ENCODE results near the gene KDM4C. TPM values are rescaled to one million over a fixed set of nuclear protein-coding genes. Genes with fewer than 3 reads are reported as not detected.

KDM4C gene
- total and polyA plus RNA-seq, 2 of the 8 experiments (the other 6 are each of a cell fraction or from before 2014, with no cell fraction given) = 13.0 to 26.1 TPM

DNA sequence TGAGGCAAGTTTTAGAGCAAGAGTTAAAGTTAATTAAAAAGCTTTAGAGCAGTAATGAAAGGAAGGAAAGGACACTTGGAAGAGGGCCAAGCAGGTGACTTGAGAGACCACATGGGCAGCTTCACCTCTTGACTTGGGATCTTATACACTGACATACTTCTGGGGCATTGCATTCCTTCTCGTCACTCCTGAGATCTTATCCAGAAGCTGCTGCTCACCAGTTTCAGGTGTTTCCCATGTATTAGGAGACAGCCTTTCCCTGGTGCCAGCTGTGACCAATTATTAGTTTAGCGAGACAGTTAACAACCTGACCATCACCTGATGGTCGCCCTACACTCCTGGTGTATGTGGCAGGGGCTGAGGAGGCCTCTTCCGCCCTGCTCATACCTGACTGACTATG, 382.1 kb downstream of the KDM4C start:
- Histone ChIP-seq H3K4me3 (ENCODE audit: extremely low read depth in 1 of 4, insufficient read depth in 2 of 4, low read depth in 3 of 4, low read length in 4 of 4) (no peak overlapping the region), H3K23ac (ENCODE audit: insufficient read length) (no peak overlapping the region), H4K8ac (ENCODE audit: extremely low read depth, insufficient read depth, low read length) (no peak overlapping the region), H3K4me1 (replicated peaks in 1 of 4; ENCODE audit: control insufficient read depth in 3 of 4, insufficient read depth in 4 of 4, low read length in 3 of 4) (peaks cover 0 to 2% (median 0%) of the 10 kb centered on the region in 4 experiments; a peak in 1 of 7 replicates), H3K4ac (replicated peaks; ENCODE audit: insufficient read length, low read depth, low read length) (no peak overlapping the region), H4K20me1 (replicated peaks in 1 of 2; ENCODE audit: control insufficient read depth in 1 of 2, insufficient read depth in 2 of 2, low read length in 2 of 2) (no peaks in the 10 kb centered on the region), H3K36me3 (ENCODE audit: control insufficient read depth in 2 of 4, insufficient read depth in 4 of 4, low read length in 3 of 4) (no peaks in the 10 kb centered on the region), H3K27ac (ENCODE audit: low read depth, low read length) (no peak overlapping the region), H3K56ac (replicated peaks; ENCODE audit: insufficient read length, low read depth, low read length) (no peak overlapping the region), H3K18ac (ENCODE audit: extremely low read depth, low read length) (no peak overlapping the region), H2BK5ac (ENCODE audit: low read depth, low read length) (no peak overlapping the region), H4K91ac (replicated peaks; ENCODE audit: insufficient read length, low read length) (no peak overlapping the region), H2BK20ac (ENCODE audit: low read length) (no peak overlapping the region), H3K79me2 (ENCODE audit: control insufficient read depth in 1 of 2, insufficient read depth in 2 of 2, low read length in 2 of 2) (no peaks in the 10 kb centered on the region), H3K9ac (replicated peaks in 1 of 4; ENCODE audit: extremely low read depth in 1 of 4, low read depth in 3 of 4, low read length in 3 of 4) (no peak overlapping the region), H3K9me3 (ENCODE audit: insufficient read depth in 2 of 2, low read depth in 1 of 2, low read length in 1 of 2) (no peaks in the 10 kb centered on the region), H3K79me1 (ENCODE audit: low read depth, low read length) (peaks cover 2% of the 10 kb centered on the region; the same call in 1 of the 2 replicates), H3K23me2 (ENCODE audit: low read depth, low read length) (no peaks in the 10 kb centered on the region), H2AFZ (ENCODE audit: low read length) (no peak overlapping the region), H3K14ac (ENCODE audit: insufficient read length) (no peak overlapping the region), H3K27me3 (replicated peaks in 1 of 4; ENCODE audit: control insufficient read depth in 3 of 4, extremely low read depth in 1 of 4, insufficient read depth in 3 of 4, low read length in 3 of 4) (no peaks in the 10 kb centered on the region), H3K4me2 (ENCODE audit: insufficient read depth in 1 of 2, low read depth in 2 of 2, low read length in 2 of 2) (no peak overlapping the region), H2BK15ac (ENCODE audit: low read length) (no peak overlapping the region), H4K5ac (ENCODE audit: insufficient read length, low read depth, low read length) (no peak overlapping the region), H2BK120ac (replicated peaks; ENCODE audit: low read depth, low read length) (no peak overlapping the region), H2BK12ac (ENCODE audit: low read depth, low read length) (no peak overlapping the region), H2AK5ac (ENCODE audit: low read depth, low read length) (no peak overlapping the region)
- TF ChIP-seq TAF7 (optimal IDR thresholded peaks at IDR 0.05; ENCODE audit: borderline replicate concordance, low read depth, low read length) = no peak
- TF ChIP-seq CBX5 (IDR thresholded peaks at IDR 0.05; ENCODE audit: low read depth, low read length) = no peak
- TF ChIP-seq POLR2AphosphoS5 (IDR thresholded peaks at IDR 0.05; ENCODE audit: low read depth, low read length) = no peak
- no peak for TF ChIP-seq SIRT6 (IDR thresholded peaks at IDR 0.05; ENCODE audit: low read length)
- TF ChIP-seq SP4 (IDR thresholded peaks at IDR 0.05; ENCODE audit: low read length) = no peak
- TF ChIP-seq SIN3A (conservative IDR thresholded peaks at IDR 0.05 in 1 of 2, IDR thresholded peaks at IDR 0.05 in 1 of 2; ENCODE audit: low read depth in 1 of 2, low read length in 2 of 2) = no peak
- no peak for TF ChIP-seq YY1 (IDR thresholded peaks at IDR 0.05; ENCODE audit: low read depth, low read length)
- TF ChIP-seq ZNF274 (IDR thresholded peaks at IDR 0.05; ENCODE audit: borderline replicate concordance, extremely low read depth, low read length) = no peak
- TF ChIP-seq SRF (IDR thresholded peaks at IDR 0.05; ENCODE audit: low read depth, low read length) = no peak
- TF ChIP-seq RAD21 (IDR thresholded peaks at IDR 0.05 in 1 of 2, conservative IDR thresholded peaks at IDR 0.05 in 1 of 2; ENCODE audit: low read depth in 2 of 2, low read length in 2 of 2) = no peak
- no peak for TF ChIP-seq KDM4A (IDR thresholded peaks at IDR 0.05; ENCODE audit: low read depth, low read length, severe bottlenecking)
- TF ChIP-seq HDAC6 (IDR thresholded peaks at IDR 0.05; ENCODE audit: low read depth, low read length) = no peak
- no peak for DNase-seq (ENCODE audit: low read depth in 1 of 2, low spot score in 2 of 2)
- ChIA-PET CTCF (ENCODE audit: partially characterized antibody) (interaction anchor here (1.1 kb wide), 1 partner anchor 28 kb away, joined by 3 read pairs; no protein-coding TSS in a partner anchor), POLR2A (ENCODE audit: partially characterized antibody) (no interaction called here)
- 97% methylated on average over 4 of the region's 4 CpGs; no CpG with 5 or more reads in 1 of the 2 experiments for WGBS, 2 experiments (ENCODE audit: extremely low coverage in 1 of 2, insufficient coverage in 1 of 2, insufficient read length in 1 of 2, insufficient replicate concordance in 2 of 2, low coverage in 1 of 2, low lambda C conversion rate in 2 of 2, missing lambda C conversion rate in 1 of 2)
- no peak for FAIRE-seq

Data from H1 (cell line).